Stomach (tissue), 9 donors: ENCODE measurements around the gene KRT1. TPM values are rescaled to one million over a fixed set of nuclear protein-coding genes. Genes with fewer than 3 reads are reported as not detected.

Source experiments
- DNase-seq, 2 donors: peaks; one replicate each; pipeline versions ENCODE4 v3.0.0 to v3.0.0-alpha.2; 2013 to 2019
- H3K27ac ChIP-seq, 5 donors: fragments of 200-600 bp in 4 of 5; sonication (generic) in 4 of 5; one replicate each; pipeline ENCODE4 v1.5.1; 2013 to 2019; ENCODE audit warnings: mild to moderate bottlenecking in 1 of 5, moderate library complexity in 1 of 5
- H3K27me3 ChIP-seq, 3 donors: fragments of 200-600 bp; sonication (generic); one replicate each; pipeline ENCODE4 v1.5.1; 2017 to 2019; ENCODE audit warnings: mixed run types in 1 of 3
- H3K36me3 ChIP-seq, 4 donors: fragments of 200-600 bp; sonication (generic); 1 replicate in 3 of 4; 2 replicates in 1 of 4; pipeline ENCODE4 v1.5.1; 2016 to 2019
- H3K4me1 ChIP-seq, 4 donors: fragments of 200-600 bp; sonication (generic); one replicate each; pipeline ENCODE4 v1.5.1; 2016 to 2019
- H3K4me3 ChIP-seq, 4 donors: fragments of 200-600 bp; sonication (generic) in 3 of 4; one replicate each; pipeline ENCODE4 v1.5.1; 2016 to 2019; ENCODE audit warnings: mild to moderate bottlenecking in 1 of 4
- H3K9me3 ChIP-seq, 4 donors: fragments of 200-600 bp; sonication (generic); one replicate each; pipeline ENCODE4 v1.5.1; 2016 to 2019
- EP300 ChIP-seq: sonication (generic); formaldehyde crosslinking; IDR thresholded peaks from one replicate; pipeline ENCODE4 v1.6.1; 2017; ENCODE audit warnings: antibody characterized with exemption
- POLR2A ChIP-seq, 4 donors: fragments of 450-650 bp; IDR thresholded peaks; one replicate each; pipeline ENCODE4 v1.6.1; 2016; ENCODE audit warnings: antibody characterized with exemption in 4 of 4, control low read depth in 2 of 4, mild to moderate bottlenecking in 1 of 4, moderate library complexity in 1 of 4
- POLR2AphosphoS5 ChIP-seq, 3 donors: sonication (generic); formaldehyde crosslinking; IDR thresholded peaks; one replicate each; pipeline ENCODE4 v1.6.1; 2016; ENCODE audit warnings: antibody characterized with exemption in 3 of 3
- WGBS, 5 donors: extraction: QIAGEN DNeasy Blood & Tissue Kit in 3 of 5; methylation state at CpG; one replicate each; pipeline versions ENCODE4 v1.1.5 to v1.1.7; 2013 to 2018; 5-methylcytosine and 5-hydroxymethylcytosine counted together
- intact Hi-C: fragments of 100-400 bp; cut with DNase I; formaldehyde crosslinking; loops from one replicate; pipeline ENCODE4 v1.15.1; 2023; ENCODE audit warnings: low total_unique reads
- polyA plus RNA-seq, 3 donors: library from polyadenylated mRNA; stranded (reverse); fragments of 200-250 nt; gene quantifications; one replicate each; pipeline ENCODE4 v1.2.3, GENCODE V29; 2013
- total RNA-seq, 5 donors: library from RNA; depleted of rRNA; stranded (reverse); fragments of >200 nt; gene quantifications; one replicate each; pipeline versions ENCODE4 v1.1.0 to v1.2.3, GENCODE V29; 2014 to 2016
- TF ChIP-seq, protein P1 (sequence below), 7 experiments: fragments of 450-650 bp in 4 of 7; fragments of 200-600 bp in 3 of 7; sonication (generic) in 3 of 7; IDR thresholded peaks; one replicate each; pipeline ENCODE4 v1.5.1; 2016 to 2019; ENCODE audit warnings: antibody characterized with exemption in 7 of 7, control low read depth in 2 of 7, mild to moderate bottlenecking in 1 of 7
- donor health status: healthy with polysubstance abuse.
- donor health status: Bipolar disorder and iron deficiency.
- donor health status: healthy.

KRT1 gene
- total and polyA plus RNA-seq, 8 donors: 0.37 to 27.8 (median 7.6) TPM; not detected in 5

DNA sequence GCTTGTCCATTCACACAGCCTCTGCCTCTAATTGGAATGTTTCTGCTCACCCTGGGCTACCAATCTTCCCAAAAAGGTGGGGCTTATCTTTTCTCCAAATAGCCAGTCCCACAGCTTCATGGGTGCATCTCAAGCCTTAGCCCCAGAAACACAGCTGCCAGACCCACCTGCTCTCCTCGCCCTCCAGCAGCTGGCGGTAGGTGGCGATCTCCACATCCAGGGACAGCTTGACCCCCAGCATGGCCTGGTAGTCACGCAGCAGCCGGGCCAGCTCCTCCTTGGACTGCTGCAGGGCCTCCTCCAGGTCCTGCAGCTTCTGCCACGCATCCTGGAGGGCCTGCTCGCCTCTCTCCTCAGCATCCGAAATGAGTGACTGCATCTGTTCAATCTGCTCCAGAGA lies 12.0 kb upstream of the KRT1 start:
- DNase-seq: no peak
- Histone ChIP-seq H3K36me3 (no peaks in the 10 kb centered on the region), H3K27ac (no peak overlapping the region), H3K4me3 (no peak overlapping the region), H3K9me3 (no peaks in the 10 kb centered on the region), H3K27me3 (peaks cover 0 to 87% (median 52%) of the 10 kb centered on the region in 3 donors), H3K4me1 (peaks cover 7 to 19% (median 14%) of the 10 kb centered on the region in 4 donors)
- 47 to 79% (median 53%) methylated on average over 4 to 8 of the region's 8 CpGs for WGBS, 5 donors
- TF ChIP-seq POLR2A (IDR thresholded peaks at IDR 0.05) (no peak), EP300 (no peak), POLR2AphosphoS5 (IDR thresholded peaks at IDR 0.05) (no peak)
- TF ChIP-seq, protein P1, sequence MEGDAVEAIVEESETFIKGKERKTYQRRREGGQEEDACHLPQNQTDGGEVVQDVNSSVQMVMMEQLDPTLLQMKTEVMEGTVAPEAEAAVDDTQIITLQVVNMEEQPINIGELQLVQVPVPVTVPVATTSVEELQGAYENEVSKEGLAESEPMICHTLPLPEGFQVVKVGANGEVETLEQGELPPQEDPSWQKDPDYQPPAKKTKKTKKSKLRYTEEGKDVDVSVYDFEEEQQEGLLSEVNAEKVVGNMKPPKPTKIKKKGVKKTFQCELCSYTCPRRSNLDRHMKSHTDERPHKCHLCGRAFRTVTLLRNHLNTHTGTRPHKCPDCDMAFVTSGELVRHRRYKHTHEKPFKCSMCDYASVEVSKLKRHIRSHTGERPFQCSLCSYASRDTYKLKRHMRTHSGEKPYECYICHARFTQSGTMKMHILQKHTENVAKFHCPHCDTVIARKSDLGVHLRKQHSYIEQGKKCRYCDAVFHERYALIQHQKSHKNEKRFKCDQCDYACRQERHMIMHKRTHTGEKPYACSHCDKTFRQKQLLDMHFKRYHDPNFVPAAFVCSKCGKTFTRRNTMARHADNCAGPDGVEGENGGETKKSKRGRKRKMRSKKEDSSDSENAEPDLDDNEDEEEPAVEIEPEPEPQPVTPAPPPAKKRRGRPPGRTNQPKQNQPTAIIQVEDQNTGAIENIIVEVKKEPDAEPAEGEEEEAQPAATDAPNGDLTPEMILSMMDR (IDR thresholded peaks at IDR 0.05): no peak
- intact Hi-C loops: no loop called here

GRCh38 chr12:52691841-52692150 lies 11.6 kb upstream of the KRT1 start:
- H3K4me3 ChIP-seq: no peak overlapping the region
- intact Hi-C loops: no loop called here
- H3K27me3 ChIP-seq: peaks cover 0 to 87% (median 52%) of the 10 kb centered on the region in 3 donors
- H3K9me3 ChIP-seq: no peaks in the 10 kb centered on the region
- 39 to 67% (median 48%) methylated on average over 2 of the region's 2 CpGs for WGBS, 5 donors
- no peak for DNase-seq
- H3K4me1 ChIP-seq: peaks cover 7 to 19% (median 14%) of the 10 kb centered on the region in 4 donors
- TF ChIP-seq POLR2AphosphoS5 (IDR thresholded peaks at IDR 0.05) (no peak), POLR2A (IDR thresholded peaks at IDR 0.05) (no peak), EP300 (no peak)
- TF ChIP-seq, protein P1 (IDR thresholded peaks at IDR 0.05): no peak
- no peak overlapping the region for H3K27ac ChIP-seq
- no peaks in the 10 kb centered on the region for H3K36me3 ChIP-seq

DNA sequence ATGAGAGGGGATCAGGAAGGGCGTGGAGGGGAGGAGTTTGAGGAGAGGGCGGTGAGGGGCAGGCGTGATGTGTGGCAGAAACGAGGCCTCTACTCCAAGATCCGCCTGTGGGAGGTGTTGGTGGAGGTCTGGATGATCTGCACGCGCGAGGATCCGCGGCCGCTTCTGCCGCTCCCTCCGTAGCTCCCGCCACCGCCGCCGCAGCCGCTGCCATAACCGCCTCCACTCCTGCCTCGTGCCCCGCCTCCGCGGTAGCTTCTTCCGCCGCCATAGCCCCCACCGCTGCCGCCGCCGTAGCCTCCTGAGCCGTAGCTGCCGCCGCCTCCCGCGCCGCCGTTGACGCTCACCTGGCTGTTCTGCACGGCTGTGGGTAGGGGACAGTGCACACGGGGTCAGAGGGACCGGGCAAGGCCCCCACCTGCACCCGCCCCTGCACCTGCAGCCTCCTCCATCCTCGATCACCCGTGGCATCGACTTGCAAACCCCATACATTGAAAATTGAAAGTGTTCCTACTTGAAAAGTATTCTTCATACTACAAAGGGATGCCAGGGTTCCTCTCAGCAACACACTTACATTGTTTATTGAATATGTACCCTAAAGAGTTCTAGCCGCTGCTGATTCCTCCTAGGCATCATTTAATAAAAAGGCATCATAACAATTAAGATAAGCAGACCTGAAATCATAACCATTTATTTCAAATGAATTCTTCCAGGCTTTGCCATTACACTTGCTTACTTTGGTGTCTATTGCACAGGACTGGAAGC lies 11.1 kb upstream of the KRT1 start:
- peaks cover 7 to 19% (median 14%) of the 10 kb centered on the region in 4 donors for H3K4me1 ChIP-seq
- 3 to 5% (median 4%) methylated on average over 36 to 45 of the region's 45 CpGs for WGBS, 5 donors
- intact Hi-C loops: no loop called here
- peak in 1 of 2 donors; percentile 65 for DNase-seq
- no peaks in the 10 kb centered on the region for H3K9me3 ChIP-seq
- H3K4me3 ChIP-seq: peak overlapping the region; percentile 31 to 48 (median 37)
- no peaks in the 10 kb centered on the region for H3K36me3 ChIP-seq
- H3K27me3 ChIP-seq: peaks cover 0 to 87% (median 56%) of the 10 kb centered on the region in 3 donors
- no peak overlapping the region for H3K27ac ChIP-seq
- TF ChIP-seq EP300: no peak

DNA sequence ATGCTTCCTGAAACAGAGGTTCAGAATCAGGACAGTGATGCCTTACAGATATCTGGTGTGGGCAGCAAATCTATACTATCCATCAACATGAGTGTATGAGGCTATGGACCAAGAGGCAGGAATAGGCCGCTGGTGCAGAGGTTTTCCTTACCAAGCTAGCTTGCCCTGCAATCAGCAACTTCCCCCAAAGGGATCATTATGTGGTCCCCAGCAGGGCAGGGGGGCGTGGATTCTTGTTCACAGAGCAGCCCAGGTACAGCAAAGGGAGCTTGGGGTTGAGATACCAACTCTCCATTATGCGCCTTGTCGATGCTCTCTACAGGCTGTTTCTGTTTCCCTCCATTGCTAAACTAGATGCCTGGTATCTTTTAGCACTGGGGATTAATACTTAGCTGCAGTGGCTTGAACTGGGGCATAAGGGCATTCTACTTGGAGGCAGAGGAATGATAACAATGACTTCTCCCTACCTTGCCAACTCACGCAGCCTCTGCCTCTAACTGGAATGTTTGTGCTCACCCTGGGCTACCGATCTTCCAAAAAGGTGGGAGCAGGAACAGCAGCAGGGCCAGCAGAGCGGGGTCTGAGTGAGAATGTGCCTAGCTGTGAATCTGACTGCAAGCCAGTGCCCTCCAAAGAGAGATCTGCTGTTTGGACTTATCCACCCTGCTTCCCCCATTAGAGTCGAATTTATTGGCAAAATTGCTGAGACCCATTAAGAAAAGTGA lies 10.3 kb upstream of the KRT1 start:
- TF ChIP-seq, protein P1 (IDR thresholded peaks at IDR 0.05): no peak
- TF ChIP-seq POLR2AphosphoS5 (IDR thresholded peaks at IDR 0.05) (no peak), POLR2A (IDR thresholded peaks at IDR 0.05) (no peak), EP300 (no peak)
- Histone ChIP-seq H3K4me3 (peak overlapping the region; percentile 31 to 48 (median 37)), H3K4me1 (peaks cover 7 to 19% (median 14%) of the 10 kb centered on the region in 4 donors), H3K27ac (no peak overlapping the region), H3K27me3 (peaks cover 0 to 88% (median 63%) of the 10 kb centered on the region in 3 donors), H3K36me3 (no peaks in the 10 kb centered on the region), H3K9me3 (no peaks in the 10 kb centered on the region)
- intact Hi-C loops: no loop called here
- no peak for DNase-seq
- 55 to 63% (median 58%) methylated on average over 7 to 8 of the region's 8 CpGs for WGBS, 5 donors
